Natural killer cell (primary cell): ENCODE measurements around the gene MRPL53. TPM values are rescaled to one million over a fixed set of nuclear protein-coding genes. Genes with fewer than 3 reads are reported as not detected.
"Not testable (repeated sequence)": the region's sequence is repeated elsewhere in the genome, so short reads cannot be mapped to it uniquely, and the experiment has no call there.

Source experiments
- ATAC-seq, 3 donors: fragments of 150-1000 bp in 2 of 3; fragments of 200-7000 bp in 1 of 3; cut with Tn5 transposase; 1 replicate in 1 of 3; 2 replicates in 2 of 3; pipeline ENCODE4 v1.10.0; 2021; ENCODE audit warnings: mild to moderate bottlenecking in 2 of 3, moderate library complexity in 2 of 3
- DNase-seq, 2 donors: peaks; one replicate each; pipeline versions ENCODE4 v3.0.0 to v3.0.0-alpha.2; 2013 to 2021; ENCODE audit warnings: mixed read lengths in 1 of 2
- H3K27ac ChIP-seq: one replicate; pipeline ENCODE4 v1.5.1; 2013; ENCODE audit warnings: mild to moderate bottlenecking, low read length
- H3K27me3 ChIP-seq: one replicate; pipeline ENCODE4 v1.6.1; 2013; ENCODE audit warnings: low read length; ENCODE audit not compliant: control insufficient read depth, insufficient read depth
- H3K36me3 ChIP-seq: one replicate; pipeline ENCODE4 v1.6.1; 2013; ENCODE audit warnings: low read length; ENCODE audit not compliant: control insufficient read depth, insufficient read depth
- H3K4me1 ChIP-seq: one replicate; pipeline ENCODE4 v1.6.1; 2013; ENCODE audit warnings: low read length; ENCODE audit not compliant: control insufficient read depth, insufficient read depth
- H3K4me3 ChIP-seq: one replicate; pipeline ENCODE4 v1.5.1; 2013; ENCODE audit warnings: low read length
- H3K9me3 ChIP-seq: one replicate; pipeline ENCODE4 v1.6.1; 2013; ENCODE audit warnings: low read length; ENCODE audit not compliant: control insufficient read depth, insufficient read depth
- H3K27ac Mint-ChIP-seq, 2 donors: one replicate each; pipeline ENCODE4 v1.8.0; 2022; ENCODE audit warnings: mild to moderate bottlenecking in 2 of 2, mixed read lengths in 2 of 2, moderate library complexity in 1 of 2
- H3K27me3 Mint-ChIP-seq, 2 donors: one replicate each; pipeline ENCODE4 v1.8.0; 2022; ENCODE audit warnings: low read depth in 2 of 2, mixed read lengths in 2 of 2
- H3K36me3 Mint-ChIP-seq: one replicate; pipeline ENCODE4 v1.8.0; 2022; ENCODE audit warnings: mixed read lengths
- H3K4me1 Mint-ChIP-seq, 2 donors: one replicate each; pipeline ENCODE4 v1.8.0; 2022; ENCODE audit warnings: mixed read lengths in 2 of 2
- H3K4me3 Mint-ChIP-seq: one replicate; pipeline ENCODE4 v1.8.0; 2022; ENCODE audit warnings: mild to moderate bottlenecking, moderate library complexity, mixed read lengths
- H3K9me3 Mint-ChIP-seq, 2 donors: one replicate each; pipeline ENCODE4 v1.8.0; 2022; ENCODE audit warnings: mixed read lengths in 2 of 2
- CTCF ChIP-seq: fragments of 200-600 bp; IDR thresholded peaks from one replicate; pipeline ENCODE4 v1.8.0; 2022; ENCODE audit warnings: antibody characterized with exemption
- WGBS: methylation state at CpG from one replicate; pipeline ENCODE4 v1.1.7; 2013; ENCODE audit warnings: missing lambda C conversion rate; ENCODE audit not compliant: insufficient coverage; 5-methylcytosine and 5-hydroxymethylcytosine counted together
- intact Hi-C: fragments of 100-400 bp; cut with micrococcal nuclease; formaldehyde crosslinking; loops from one replicate; pipeline ENCODE4 v1.14.2; 2022
- total RNA-seq, 4 donors: library from RNA; stranded (reverse); fragments of 120-200 nt in 1 of 4; gene quantifications; one replicate each; pipeline versions ENCODE4 v1.2.3 to v1.2.4, GENCODE V29; 2013 to 2022

Gene MRPL53
- total RNA-seq, 3 donors from 2014 or later (not counting 1 experiment from before 2014, with no cell fraction given) = 42.4 to 49.7 (median 42.4) TPM

GRCh38 chr2:74471332-74472065 lies 981 bp downstream of the MRPL53 start:
- Mint-ChIP-seq H3K4me3 (peak overlapping the region; percentile 95), H3K27ac (peak overlapping the region; percentile 97 to 98), H3K36me3 (no peaks in the 10 kb centered on the region), H3K9me3 (no peaks in the 10 kb centered on the region), H3K4me1 (peaks cover 22 to 27% of the 10 kb centered on the region in 2 donors), H3K27me3 (no peaks in the 10 kb centered on the region)
- no peak for DNase-seq
- Histone ChIP-seq H3K36me3 (peaks cover 14% of the 10 kb centered on the region), H3K9me3 (no peaks in the 10 kb centered on the region), H3K27ac (peak overlapping the region; percentile 82), H3K4me3 (peak overlapping the region; percentile 50), H3K27me3 (no peaks in the 10 kb centered on the region), H3K4me1 (peaks cover 24% of the 10 kb centered on the region)
- intact Hi-C loops = loop anchor here (1.0 kb wide), 2 partner anchors 12 to 13 kb away; partner anchors contain the start of genes TTC31 and WBP1
- ATAC-seq = peak in 1 of 3 donors; percentile 20
- 74% methylated on average over 14 of the region's 16 CpGs for WGBS
- TF ChIP-seq CTCF = no peak

GRCh38 chr2:74470742-74471141 lies 1.7 kb downstream of the MRPL53 start:
- WGBS = 96% methylated on average over 11 of the region's 12 CpGs
- H3K27me3 Mint-ChIP-seq, H3K27me3 ChIP-seq, H3K4me3 ChIP-seq, H3K27ac ChIP-seq, ATAC-seq, intact Hi-C loops, H3K9me3 ChIP-seq, DNase-seq, H3K36me3 Mint-ChIP-seq, H3K9me3 Mint-ChIP-seq: not testable (repeated sequence)
- Histone ChIP-seq H3K4me1 (peaks cover 29% of the 10 kb centered on the region), H3K36me3 (peaks cover 14% of the 10 kb centered on the region)
- H3K4me3 Mint-ChIP-seq = peak overlapping the region; percentile 74
- peak overlapping the region; percentile 64 to 86 for H3K27ac Mint-ChIP-seq
- peaks cover 23 to 31% of the 10 kb centered on the region in 2 donors for H3K4me1 Mint-ChIP-seq

GRCh38 chr2:74464406-74464805 lies 8.1 kb downstream of the MRPL53 start:
- H3K27ac Mint-ChIP-seq = peak overlapping the region; percentile 97
- H3K27me3 Mint-ChIP-seq = no peaks in the 10 kb centered on the region
- DNase-seq (peak in 1 of 2 donors; percentile 22), ATAC-seq (no peak)
- Histone ChIP-seq H3K27me3 (no peaks in the 10 kb centered on the region), H3K36me3 (peaks cover 10% of the 10 kb centered on the region), H3K4me3 (peak overlapping the region; percentile 85), H3K4me1 (peaks cover 22% of the 10 kb centered on the region), H3K27ac (peak overlapping the region; percentile 88), H3K9me3 (no peaks in the 10 kb centered on the region)
- TF ChIP-seq CTCF = no peak
- peak overlapping the region; percentile 96 for H3K4me3 Mint-ChIP-seq
- WGBS = 12% methylated on average over 13 of the region's 13 CpGs
- no peaks in the 10 kb centered on the region for H3K9me3 Mint-ChIP-seq
- intact Hi-C loops = no loop called here
- H3K36me3 Mint-ChIP-seq = no peaks in the 10 kb centered on the region
- H3K4me1 Mint-ChIP-seq = peaks cover 16 to 33% of the 10 kb centered on the region in 2 donors

- Histone ChIP-seq H3K27ac (no peak overlapping the region), H3K27me3 (no peaks in the 10 kb centered on the region), H3K9me3 (no peaks in the 10 kb centered on the region), H3K36me3 (peaks cover 10% of the 10 kb centered on the region), H3K4me3 (no peak overlapping the region), H3K4me1 (peaks cover 31% of the 10 kb centered on the region)
- H3K27me3 Mint-ChIP-seq = no peaks in the 10 kb centered on the region
- intact Hi-C loops = no loop called here
- H3K27ac Mint-ChIP-seq = peak overlapping the region in 1 of 2 donors; percentile 63
- TF ChIP-seq CTCF = no peak
- peak overlapping the region; percentile 58 for H3K4me3 Mint-ChIP-seq
- WGBS = 92% methylated on average over 4 of the region's 4 CpGs
- no peaks in the 10 kb centered on the region for H3K9me3 Mint-ChIP-seq
- ATAC-seq (no peak), DNase-seq (no peak)
- H3K36me3 Mint-ChIP-seq = no peaks in the 10 kb centered on the region
- peaks cover 33 to 48% of the 10 kb centered on the region in 2 donors for H3K4me1 Mint-ChIP-seq
Measured at GRCh38 chr2:74462786-74463105, 9.7 kb downstream of the MRPL53 start.
